Ovary (tissue), 9 donors: ENCODE measurements around the gene PCYT1A. TPM values are rescaled to one million over a fixed set of nuclear protein-coding genes. Genes with fewer than 3 reads are reported as not detected.

Source experiments
- DNase-seq, 5 donors: peaks; one replicate each; pipeline ENCODE4 v3.0.0-alpha.2; 2019 to 2020
- H3K27ac ChIP-seq, 2 donors: fragments of 200-600 bp; one replicate each; pipeline versions ENCODE4 v1.5.1 to v1.8.0; 2019 to 2022
- H3K27me3 ChIP-seq: fragments of 200-600 bp; one replicate; pipeline ENCODE4 v1.8.0; 2022
- H3K36me3 ChIP-seq: fragments of 200-600 bp; sonication (generic); one replicate; pipeline ENCODE4 v1.5.1; 2019
- H3K4me1 ChIP-seq: one replicate; pipeline ENCODE4 v1.8.1; 2013; ENCODE audit warnings: mild to moderate bottlenecking, moderate library complexity; ENCODE audit not compliant: insufficient read depth
- H3K4me3 ChIP-seq: fragments of 200-600 bp; sonication (generic); one replicate; pipeline ENCODE4 v1.5.1; 2017
- H3K9me3 ChIP-seq, 2 donors: fragments of 200-600 bp in 1 of 2; sonication (generic) in 1 of 2; one replicate each; pipeline versions ENCODE4 v1.5.1 to v1.8.1; 2013 to 2019; ENCODE audit warnings: mild to moderate bottlenecking in 1 of 2, moderate library complexity in 1 of 2
- CTCF ChIP-seq, 3 donors: fragments of 450-650 bp in 2 of 3; fragments of 200-600 bp in 1 of 3; IDR thresholded peaks; one replicate each; pipeline versions ENCODE4 v1.5.1 to v1.8.0; 2016 to 2022; ENCODE audit warnings: antibody characterized with exemption in 3 of 3, mild to moderate bottlenecking in 1 of 3
- EP300 ChIP-seq: sonication (generic); formaldehyde crosslinking; IDR thresholded peaks from one replicate; pipeline ENCODE4 v1.6.1; 2017; ENCODE audit warnings: antibody characterized with exemption
- POLR2A ChIP-seq: fragments of 450-650 bp; IDR thresholded peaks from one replicate; pipeline ENCODE4 v1.6.1; 2017; ENCODE audit warnings: antibody characterized with exemption, mild to moderate bottlenecking, moderate library complexity
- WGBS, 3 donors: extraction: QIAGEN DNeasy Blood & Tissue Kit in 1 of 3; methylation state at CpG; one replicate each; pipeline versions ENCODE4 v1.1.5 to v1.1.7; 2013 to 2017; 5-methylcytosine and 5-hydroxymethylcytosine counted together
- intact Hi-C, 4 donors: fragments of 100-400 bp; cut with DNase I; formaldehyde crosslinking; loops; one replicate each; pipeline versions ENCODE4 v1.11.0 to v1.15.1; 2022 to 2023
- polyA plus RNA-seq, 2 donors: library from polyadenylated mRNA; stranded (reverse); fragments of 200-250 nt in 1 of 2; fragments of 350-450 nt in 1 of 2; fragmentation: Illumina TruSeq in 1 of 2; extraction: RNeasy Lipid Tissue Mini Kit (QIAGEN cat#74804) in 1 of 2; gene quantifications; one replicate each; pipeline ENCODE4 v1.2.3, GENCODE V29; 2013 to 2014
- total RNA-seq, 7 donors: library from RNA; depleted of rRNA in 2 of 7; stranded (reverse); fragments of >200 nt in 2 of 7; fragmentation: NEBNext Ultra II Directional in 3 of 7; extraction: Animal tissue kit (Norgen Biotek cat#: 25700) in 3 of 7; gene quantifications; one replicate each; pipeline versions ENCODE4 v1.1.0 to v1.2.4, GENCODE V29; 2016 to 2023
- donor health status: DM: no; HTN: no; CAD: no; lungs with moderate emphysema.
- donor health status: DM: no; HTN: no; CAD: no.
- donor health status: Bipolar disorder and iron deficiency.
- donor health status: DM: yes; HTN: yes; CAD: no.
- donor health status: DM: no; HTN: no; CAD: no.
- donor health status: DM: yes; HTN: yes; CAD: no.

Gene PCYT1A
- total and polyA plus RNA-seq, 9 donors = 16.3 to 58.1 (median 33.7) TPM

DNA sequence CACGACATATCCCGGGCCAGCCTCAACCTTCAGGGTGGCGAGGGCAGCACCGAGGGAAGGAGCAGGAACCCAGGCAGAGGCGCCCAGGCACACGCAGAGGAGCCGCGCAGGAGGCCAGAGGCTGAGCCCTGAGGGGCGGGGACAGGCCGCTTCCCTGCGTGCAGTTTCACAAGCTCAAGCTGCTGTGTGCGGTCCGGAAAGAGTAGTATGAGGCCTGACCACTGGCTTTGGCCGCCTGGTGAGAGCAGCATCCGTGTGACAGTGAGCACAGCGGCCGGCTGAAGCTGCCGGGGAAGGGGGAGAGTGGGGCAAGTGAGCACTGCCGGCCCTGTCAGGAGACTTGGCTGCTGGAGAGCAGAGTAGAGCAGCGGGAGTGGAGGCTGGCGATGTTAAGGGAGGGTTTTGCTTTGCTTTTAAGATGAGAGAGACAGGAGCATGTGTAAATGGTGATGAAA lies 85.0 kb downstream of the PCYT1A start:
- intact Hi-C loops = no loop called here
- H3K4me3 ChIP-seq = no peak overlapping the region
- peak in 4 of 5 donors; percentile 50 to 66 (median 58) for DNase-seq
- peaks cover 6% of the 10 kb centered on the region for H3K4me1 ChIP-seq
- 29 to 63% (median 60%) methylated on average over 21 of the region's 21 CpGs for WGBS, 3 donors
- H3K9me3 ChIP-seq = no peaks in the 10 kb centered on the region
- TF ChIP-seq EP300 (no peak), CTCF (IDR thresholded peaks at IDR 0.05) (no peak), POLR2A (no peak)
- no peaks in the 10 kb centered on the region for H3K27me3 ChIP-seq
- H3K36me3 ChIP-seq = no peaks in the 10 kb centered on the region
- H3K27ac ChIP-seq = peak overlapping the region in 1 of 2 donors; percentile 60

DNA sequence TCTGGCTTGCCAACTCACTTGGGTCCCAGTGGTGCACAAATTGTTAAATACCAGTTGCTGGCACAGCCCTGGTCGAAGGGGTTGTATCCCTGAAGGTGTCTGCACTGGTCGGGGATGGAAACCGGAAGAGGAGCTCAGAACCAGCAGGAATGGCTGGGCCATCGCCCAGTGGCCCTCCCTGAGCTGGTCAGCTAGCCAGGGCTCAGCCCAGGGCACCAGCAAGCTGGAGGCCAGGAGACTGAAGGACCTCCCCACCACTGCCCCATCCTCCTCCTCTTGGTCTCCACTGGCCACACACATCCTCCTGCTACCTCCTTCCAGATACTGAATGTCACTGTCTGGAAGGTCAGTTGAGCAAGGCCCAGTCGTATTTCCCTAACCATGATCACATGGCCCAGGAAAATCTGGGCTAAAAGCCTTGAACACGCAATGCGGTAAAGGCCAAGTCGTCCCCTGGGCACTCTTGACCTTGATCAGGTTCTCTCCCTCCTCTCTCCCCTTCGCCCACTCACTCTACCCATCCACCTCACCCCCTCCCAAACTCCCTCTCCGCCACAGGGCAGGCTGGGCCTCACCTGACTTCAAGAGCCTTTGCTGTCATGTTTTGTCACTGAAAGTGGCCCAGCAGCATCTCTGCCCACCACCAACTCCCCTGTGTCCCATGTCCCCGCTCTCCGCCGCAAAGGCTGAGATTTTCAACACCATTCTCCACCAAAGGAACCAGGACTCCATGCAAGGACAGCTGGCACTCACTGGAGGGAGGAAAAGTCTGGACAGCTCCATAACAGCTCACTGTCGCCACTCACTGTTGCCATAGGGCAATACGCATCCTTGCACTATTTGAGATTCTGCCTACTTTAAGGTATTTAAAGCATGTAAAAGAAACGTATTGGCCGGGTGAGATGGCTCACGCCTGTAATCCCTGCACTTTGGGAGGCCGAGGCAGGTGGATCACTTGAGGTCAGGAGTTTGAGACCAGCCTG lies 88.5 kb downstream of the PCYT1A start:
- no peaks in the 10 kb centered on the region for H3K27me3 ChIP-seq
- no peaks in the 10 kb centered on the region for H3K9me3 ChIP-seq
- H3K27ac ChIP-seq = peak overlapping the region in 1 of 2 donors; percentile 45
- TF ChIP-seq EP300 (no peak), POLR2A (no peak), CTCF (IDR thresholded peaks at IDR 0.05) (no peak)
- H3K36me3 ChIP-seq = no peaks in the 10 kb centered on the region
- no peak overlapping the region for H3K4me3 ChIP-seq
- DNase-seq = peak in 2 of 5 donors; percentile 52 to 60
- 67 to 77% (median 72%) methylated on average over 18 to 19 of the region's 19 CpGs for WGBS, 3 donors
- intact Hi-C loops = loop anchor here in 1 of 4 donors (5.0 kb wide), 1 partner anchor 127 kb away; no protein-coding TSS in a partner anchor
- peaks cover 4% of the 10 kb centered on the region for H3K4me1 ChIP-seq

DNA sequence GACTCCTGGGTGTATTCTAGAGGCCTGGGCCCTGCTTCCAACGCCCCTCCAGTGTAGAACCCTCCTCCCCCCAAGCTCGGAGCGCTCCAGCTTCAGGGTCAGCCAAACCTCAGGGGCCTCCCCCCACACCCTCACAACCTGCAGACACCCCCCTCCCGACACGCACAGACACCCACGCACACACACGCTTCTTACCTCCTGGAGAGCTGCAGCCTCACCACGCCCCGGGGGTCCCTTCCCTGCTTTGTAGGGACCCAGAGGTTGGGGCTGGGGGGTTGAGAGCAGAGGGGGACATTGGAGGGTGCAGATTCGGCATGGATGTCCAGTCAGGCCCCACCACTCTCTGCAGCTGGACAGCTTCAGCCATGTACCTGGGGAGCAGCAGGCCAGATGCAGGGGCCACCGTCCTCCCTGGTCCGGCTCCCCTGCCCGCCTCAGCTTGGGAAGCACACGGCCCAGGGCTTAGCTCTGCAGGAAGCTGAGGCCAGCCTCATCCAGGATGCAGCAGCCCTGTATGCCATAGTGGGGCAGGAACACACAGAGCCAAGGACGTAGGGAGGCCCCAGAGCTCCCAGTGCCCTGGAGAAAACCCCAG lies 89.3 kb downstream of the PCYT1A start:
- Histone ChIP-seq H3K9me3 (no peaks in the 10 kb centered on the region), H3K4me1 (peaks cover 7% of the 10 kb centered on the region), H3K36me3 (no peaks in the 10 kb centered on the region), H3K27ac (peak overlapping the region in 1 of 2 donors; percentile 33), H3K27me3 (no peaks in the 10 kb centered on the region), H3K4me3 (no peak overlapping the region)
- WGBS, 3 donors = 79 to 85% (median 82%) methylated on average over 15 of the region's 15 CpGs
- intact Hi-C loops = loop anchor here in 1 of 4 donors (5.0 kb wide), 1 partner anchor 126 kb away; no protein-coding TSS in a partner anchor
- no peak for DNase-seq
- TF ChIP-seq POLR2A = no peak

DNA sequence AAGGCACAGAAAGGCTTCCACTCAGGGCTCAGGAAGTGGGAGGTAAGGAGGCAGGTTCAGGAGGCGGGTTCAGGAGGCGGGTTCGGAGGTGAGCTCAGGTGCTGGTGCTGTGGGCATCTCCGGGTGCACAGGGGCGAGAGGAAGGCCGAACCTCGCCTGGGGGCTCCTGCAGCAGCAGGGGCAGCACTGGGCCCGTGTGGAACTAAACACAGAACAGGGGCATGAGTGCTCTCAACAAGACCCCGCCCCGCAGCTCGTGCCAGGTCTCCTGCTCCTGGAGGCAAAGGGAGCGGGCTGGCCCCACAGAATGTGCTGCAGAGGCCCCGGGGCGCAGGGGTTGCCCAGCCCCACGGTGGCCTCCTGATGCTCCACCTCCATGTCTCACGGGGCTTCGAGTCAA lies 90.0 kb downstream of the PCYT1A start:
- H3K9me3 ChIP-seq = no peaks in the 10 kb centered on the region
- H3K27ac ChIP-seq = no peak overlapping the region
- WGBS, 3 donors = 81 to 85% (median 82%) methylated on average over 17 of the region's 17 CpGs
- no peaks in the 10 kb centered on the region for H3K36me3 ChIP-seq
- H3K4me3 ChIP-seq = no peak overlapping the region
- no peak for DNase-seq
- intact Hi-C loops = loop anchor here (2.0 to 5.0 kb wide), 2 partner anchors 125 kb away; no protein-coding TSS in a partner anchor
- no peaks in the 10 kb centered on the region for H3K27me3 ChIP-seq
- TF ChIP-seq POLR2A = no peak
- TF ChIP-seq CTCF (IDR thresholded peaks at IDR 0.05) = no peak
- TF ChIP-seq EP300 = no peak
- H3K4me1 ChIP-seq = peaks cover 7% of the 10 kb centered on the region
